Ovary (tissue), 3 donors: ENCODE measurements around the gene COL1A2.

Experiments used
- CTCF ChIP-seq, 3 donors: fragments of 450-650 bp in 2 of 3; fragments of 200-600 bp in 1 of 3; IDR thresholded peaks; one replicate each; pipeline versions ENCODE4 v1.5.1 to v1.8.0; 2016 to 2022; ENCODE audit warnings: antibody characterized with exemption in 3 of 3, mild to moderate bottlenecking in 1 of 3
- EP300 ChIP-seq: sonication (generic); formaldehyde crosslinking; IDR thresholded peaks from one replicate; pipeline ENCODE4 v1.6.1; 2017; ENCODE audit warnings: antibody characterized with exemption
- POLR2A ChIP-seq: fragments of 450-650 bp; IDR thresholded peaks from one replicate; pipeline ENCODE4 v1.6.1; 2017; ENCODE audit warnings: antibody characterized with exemption, mild to moderate bottlenecking, moderate library complexity
- donor health status: DM: no; HTN: no; CAD: no.

- TF ChIP-seq CTCF (IDR thresholded peaks at IDR 0.05) (no peak), POLR2A (no peak), EP300 (no peak)
These were observed 37.1 kb downstream of the COL1A2 start for GRCh38 chr7:94431619-94432280.
